Panc1 (cell line): Measurements from ENCODE around the gene HOTAIR. TPM values are rescaled to one million over a fixed set of nuclear protein-coding genes. Genes with fewer than 3 reads are reported as not detected.
A peak's percentile ranks its signal among the peaks of the same experiment; 100 is the strongest.

ENCODE experiments used
- ATAC-seq: fragments of 200-7000 bp; cut with Tn5 transposase; 2 replicates; pipeline ENCODE4 v1.9.1; 2020; ENCODE audit warnings: mild to moderate bottlenecking, moderate library complexity
- BruUV-seq: library from RNA; stranded (reverse); fragments of 400-500 nt; replicated peaks from 2 replicates; lab custom pipeline; 2021; lab: Mats Ljungman, UMichigan
- CTCF ChIA-PET: fragments of 300-600 bp; sonication (Branson Sonifier 250); formaldehyde crosslinking; loops from one replicate; lab custom pipeline; 2022; ENCODE audit warnings: antibody characterized with exemption; lab: Charles Lee
- POLR2A ChIA-PET: fragments of 300-600 bp; sonication (Branson Sonifier 250); formaldehyde crosslinking; loops from one replicate; lab custom pipeline; 2022; ENCODE audit warnings: antibody characterized with exemption; lab: Charles Lee
- DNase-seq: peaks from one replicate; pipeline ENCODE4 v3.0.0-alpha.2; 2010; ENCODE audit warnings: low read depth, low spot score
- H3K27ac ChIP-seq: 2 replicates; pipeline ENCODE4 v1.5.1; 2011; ENCODE audit warnings: mild to moderate bottlenecking, low read length, inconsistent platforms
- H3K27me3 ChIP-seq: fragments of 200-500 bp; sonication (Bioruptor generic); 2 replicates; pipeline ENCODE4 v1.6.0; 2014; ENCODE audit warnings: low read length, inconsistent platforms; ENCODE audit not compliant: control insufficient read depth, insufficient read depth
- H3K36me3 ChIP-seq: fragments of 200-500 bp; sonication (Bioruptor generic); 2 replicates; pipeline ENCODE4 v1.5.1; 2014; ENCODE audit warnings: inconsistent platforms, mild to moderate bottlenecking, low read length, moderate library complexity; ENCODE audit not compliant: control insufficient read depth, insufficient read depth
- H3K4me1 ChIP-seq: 2 replicates; pipeline ENCODE4 v1.5.1; 2011; ENCODE audit warnings: inconsistent platforms, mild to moderate bottlenecking, low read length, moderate library complexity; ENCODE audit not compliant: control insufficient read depth, insufficient read depth
- H3K4me3 ChIP-seq, 2 experiments: 2 replicates each; pipeline ENCODE4 v1.5.1; 2011 to 2012; ENCODE audit warnings: low read depth in 2 of 2, low read length in 2 of 2, mild to moderate bottlenecking in 2 of 2, inconsistent platforms in 1 of 2, moderate library complexity in 1 of 2
- H3K9me3 ChIP-seq: fragments of 200-500 bp; sonication (Bioruptor generic); 2 replicates; pipeline ENCODE4 v1.5.1; 2014; ENCODE audit warnings: low read depth, mild to moderate bottlenecking, inconsistent platforms, low read length, moderate library complexity; ENCODE audit not compliant: control insufficient read depth, insufficient read depth
- CTCF ChIP-seq: fragments of 450-650 bp; IDR thresholded peaks from 2 replicates; pipeline ENCODE4 v1.5.1; 2017; ENCODE audit warnings: mild to moderate bottlenecking
- POLR2AphosphoS5 ChIP-seq: IDR thresholded peaks from 2 replicates; pipeline ENCODE4 v1.6.1; 2012; ENCODE audit warnings: mild to moderate bottlenecking, low read depth, low read length, moderate library complexity
- REST ChIP-seq, 2 experiments: IDR thresholded peaks; 2 replicates each; pipeline ENCODE4 v1.6.1; 2011 to 2012; ENCODE audit warnings: low read depth in 2 of 2, control low read depth in 1 of 2, low read length in 1 of 2, mild to moderate bottlenecking in 1 of 2, moderate library complexity in 1 of 2; ENCODE audit not compliant: insufficient read depth in 1 of 2
- SIN3A ChIP-seq: IDR thresholded peaks from 2 replicates; pipeline ENCODE4 v1.6.1; 2012; ENCODE audit warnings: low read depth, mild to moderate bottlenecking, low read length, moderate library complexity, borderline replicate concordance; ENCODE audit not compliant: insufficient read depth
- TCF7L2 ChIP-seq: IDR thresholded peaks from 2 replicates; pipeline ENCODE4 v1.6.1; 2011; ENCODE audit warnings: mild to moderate bottlenecking, low read depth, low read length, inconsistent platforms
- in situ Hi-C: cut with HindIII; loops from 2 replicates; pipeline ENCODE4 v1.10.0; 2016; ENCODE audit warnings: low sequenced_read_pairs, low pct_unique_long_range_greater_than_20kb
- intact Hi-C: fragments of 100-400 bp; cut with micrococcal nuclease; formaldehyde crosslinking; loops from one replicate; pipeline ENCODE4 v1.10.0; 2022; ENCODE audit not compliant: unreplicated experiment
- total RNA-seq: library from RNA; stranded (reverse); gene quantifications from one replicate; pipeline ENCODE4 v1.2.1, GENCODE V29; 2021; ENCODE audit not compliant: unreplicated experiment

The HOTAIR gene
- total RNA-seq, 1 experiment from 2014 or later = 31.7 TPM

GRCh38 chr12:54012631-54013409, 38.1 kb upstream of the HOTAIR start:
- TF ChIP-seq TCF7L2 (peak; percentile 43; the same call in 1 of the 2 replicates), CTCF (peak; percentile 54), REST (IDR thresholded peaks at IDR 0.05; ENCODE audit: insufficient read depth in 1 of 2, low read depth in 2 of 2, low read length in 1 of 2) (0 out of 4 replicates have a peak, but pooled peaks of 1 of the 2 experiments have one; percentile 24), SIN3A (no peak)
- Histone ChIP-seq H3K36me3 (peaks cover 2% of the 10 kb centered on the region; the same call in 1 of the 2 replicates), H3K27me3 (no peaks in the 10 kb centered on the region), H3K27ac (peak overlapping the region; percentile 92), H3K4me3 (peak overlapping the region in 1 of 2 experiments; percentile 35; a peak in 2 of 4 replicates), H3K9me3 (no peaks in the 10 kb centered on the region), H3K4me1 (peaks cover 51% of the 10 kb centered on the region)
- no TSS peak for BruUV-seq
- in situ Hi-C loops (no loop called here), intact Hi-C loops (no loop called here)
- no peak for DNase-seq
- ATAC-seq = peak; percentile 10
- ChIA-PET POLR2A (interaction anchor here (0.5 to 0.6 kb wide), 2 partner anchors 242 to 285 kb away, joined by 5 to 9 read pairs; no protein-coding TSS in a partner anchor), CTCF (interaction anchor here (0.6 to 1.6 kb wide), 3 partner anchors 125 to 256 kb away, joined by 3 to 5 read pairs (median 3); no protein-coding TSS in a partner anchor)

GRCh38 chr12:54011665-54012532, 37.1 kb upstream of the HOTAIR start:
- ChIA-PET POLR2A (interaction anchor here (0.5 to 0.6 kb wide), 2 partner anchors 180 to 284 kb away, joined by 5 to 9 read pairs; no protein-coding TSS in a partner anchor), CTCF (interaction anchor here (0.7 to 1.6 kb wide), 4 partner anchors 16 to 195 kb away, joined by 3 to 6 read pairs (median 4); no protein-coding TSS in a partner anchor)
- ATAC-seq (no peak), DNase-seq (no peak)
- H3K27ac ChIP-seq = peak overlapping the region; percentile 92
- H3K36me3 ChIP-seq = peaks cover 2% of the 10 kb centered on the region; the same call in 1 of the 2 replicates
- in situ Hi-C loops (no loop called here), intact Hi-C loops (no loop called here)
- TF ChIP-seq SIN3A = no peak
- no peak for TF ChIP-seq CTCF
- 0 out of 2 replicates have a peak, but pooled peaks have one; percentile 17 for TF ChIP-seq POLR2AphosphoS5
- no peak for TF ChIP-seq REST (IDR thresholded peaks at IDR 0.05; ENCODE audit: insufficient read depth in 1 of 2, low read depth in 2 of 2, low read length in 1 of 2)
- no peak for TF ChIP-seq TCF7L2
- TSS peak; percentile 27 for BruUV-seq
- H3K27me3 ChIP-seq = no peaks in the 10 kb centered on the region
- H3K4me3 ChIP-seq = peak overlapping the region; percentile 47 to 61
- peaks cover 60% of the 10 kb centered on the region for H3K4me1 ChIP-seq
- no peaks in the 10 kb centered on the region for H3K9me3 ChIP-seq
